IMR-90 (cell line): ENCODE measurements around the gene HNRNPL. TPM values are rescaled to one million over a fixed set of nuclear protein-coding genes. Genes with fewer than 3 reads are reported as not detected.

Source experiments
- ELK1 ChIP-seq: fragments of 150-350 bp; IDR thresholded peaks from 2 replicates; pipeline ENCODE4 v1.6.1; 2016; ENCODE audit warnings: low read depth, mild to moderate bottlenecking, low read length, moderate library complexity, borderline replicate concordance
- POLR2A ChIP-seq: IDR thresholded peaks from 2 replicates; pipeline ENCODE4 v1.6.1; 2012; ENCODE audit warnings: mild to moderate bottlenecking, low read depth, low read length
- RFX5 ChIP-seq: IDR thresholded peaks from 2 replicates; pipeline ENCODE4 v1.8.0; 2012; ENCODE audit warnings: low read depth, mild to moderate bottlenecking, low read length, moderate library complexity
- polyA plus RNA-seq, 3 experiments: library from polyadenylated mRNA; depleted of rRNA; stranded (reverse); fragments of >200 nt; gene quantifications; 2 replicates each; pipeline ENCODE4 v1.2.3, GENCODE V29; 2012; ENCODE audit warnings: low replicate concordance in 1 of 3
- total RNA-seq: library from RNA; depleted of rRNA; stranded (reverse); fragments of >200 nt; gene quantifications from 2 replicates; pipeline ENCODE4 v1.2.3, GENCODE V29; 2012

Gene HNRNPL
- total and polyA plus RNA-seq, 2 of the 4 experiments (the other 2 are of a cell fraction), result 277 to 429 TPM

GRCh38 chr19:38849860-38850435, at the start of gene HNRNPL (continued):
- TF ChIP-seq ELK1 (no peak), POLR2A (peak; percentile 96), RFX5 (no peak)
